ENCODE results near the gene KCNS1. TPM values are rescaled to one million over a fixed set of nuclear protein-coding genes. Genes with fewer than 3 reads are reported as not detected.

KCNS1 gene
- total RNA-seq, 1 experiment from 2014 or later, result not detected

GRCh38 chr20:45118028-45118427 is 17.1 kb upstream of the KCNS1 start:
- Histone ChIP-seq H3K36me3 (ENCODE audit: insufficient read depth, low read length, poor library complexity, severe bottlenecking) (no peaks in the 10 kb centered on the region), H3K27ac (ENCODE audit: low read depth, low read length, poor library complexity, severe bottlenecking) (no peak overlapping the region), H3K4me1 (ENCODE audit: insufficient read depth, low read length, poor library complexity, severe bottlenecking) (no peaks in the 10 kb centered on the region), H3K4me3 (ENCODE audit: low read depth, low read length, poor library complexity, severe bottlenecking) (no peak overlapping the region), H3K9me3 (ENCODE audit: low read depth, low read length, poor library complexity, severe bottlenecking) (no peaks in the 10 kb centered on the region), H3K27me3 (replicated peaks; ENCODE audit: insufficient read depth, low read depth, low read length, poor library complexity) (peaks cover 6% of the 10 kb centered on the region)
- TF ChIP-seq CTCF (conservative IDR thresholded peaks at IDR 0.05; ENCODE audit: low read depth, low read length) (0 out of 2 replicates have a peak, but pooled peaks have one; percentile 12), EZH2 (IDR thresholded peaks at IDR 0.05; ENCODE audit: borderline replicate concordance, low read depth, low read length, poor library complexity, severe bottlenecking) (no peak)
- intact Hi-C loops (cut with micrococcal nuclease; ENCODE audit: unreplicated experiment), result no loop called here
- no TSS peak for BruUV-seq (replicated peaks)
- CTCF ChIA-PET, result interaction anchor here (0.6 to 1.1 kb wide), 3 partner anchors 13 to 106 kb away, joined by 3 read pairs; no protein-coding TSS in a partner anchor
- POLR2A ChIA-PET (ENCODE audit: low non-redundant PET), result no interaction called here
- DNase-seq (ENCODE audit: low spot score), result no peak

GRCh38 chr20:45117581-45117980 is 16.7 kb upstream of the KCNS1 start:
- Histone ChIP-seq H3K9me3 (ENCODE audit: low read depth, low read length, poor library complexity, severe bottlenecking) (no peaks in the 10 kb centered on the region), H3K27ac (ENCODE audit: low read depth, low read length, poor library complexity, severe bottlenecking) (no peak overlapping the region), H3K36me3 (ENCODE audit: insufficient read depth, low read length, poor library complexity, severe bottlenecking) (no peaks in the 10 kb centered on the region), H3K4me3 (ENCODE audit: low read depth, low read length, poor library complexity, severe bottlenecking) (no peak overlapping the region), H3K4me1 (ENCODE audit: insufficient read depth, low read length, poor library complexity, severe bottlenecking) (no peaks in the 10 kb centered on the region), H3K27me3 (replicated peaks; ENCODE audit: insufficient read depth, low read depth, low read length, poor library complexity) (peaks cover 6% of the 10 kb centered on the region)
- BruUV-seq (replicated peaks), result no TSS peak
- DNase-seq (ENCODE audit: low spot score), result no peak
- TF ChIP-seq CTCF (conservative IDR thresholded peaks at IDR 0.05; ENCODE audit: low read depth, low read length) (no peak), EZH2 (IDR thresholded peaks at IDR 0.05; ENCODE audit: borderline replicate concordance, low read depth, low read length, poor library complexity, severe bottlenecking) (no peak)
- POLR2A ChIA-PET (ENCODE audit: low non-redundant PET), result no interaction called here
- intact Hi-C loops (cut with micrococcal nuclease; ENCODE audit: unreplicated experiment), result no loop called here
- CTCF ChIA-PET, result interaction anchor here (0.6 to 1.1 kb wide), 3 partner anchors 12 to 106 kb away, joined by 3 read pairs; no protein-coding TSS in a partner anchor

DNA sequence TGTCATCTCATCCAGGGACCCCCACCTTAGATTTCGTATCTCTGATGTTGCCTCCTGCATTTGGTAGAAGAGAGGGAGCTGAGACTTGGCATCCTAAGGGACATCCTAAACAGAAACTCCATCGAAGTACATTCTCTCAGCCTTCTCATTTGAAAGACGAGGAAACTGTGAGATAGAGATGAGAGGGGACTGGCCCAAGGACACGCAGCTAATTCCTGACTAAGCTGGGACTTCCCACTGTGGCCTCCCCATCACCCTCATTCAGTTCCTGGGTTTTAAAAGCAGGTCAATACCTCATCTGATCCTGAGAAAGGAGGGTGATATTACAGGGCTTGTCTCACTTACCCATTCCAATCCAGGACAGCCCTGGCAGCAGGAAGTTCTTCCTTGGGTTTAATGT is 14.9 kb upstream of the KCNS1 start:
- no peaks in the 10 kb centered on the region for H3K9me3 ChIP-seq (ENCODE audit: low read depth, low read length, poor library complexity, severe bottlenecking)
- BruUV-seq (replicated peaks), result no TSS peak
- no peak overlapping the region for H3K27ac ChIP-seq (ENCODE audit: low read depth, low read length, poor library complexity, severe bottlenecking)
- H3K27me3 ChIP-seq (replicated peaks; ENCODE audit: insufficient read depth, low read depth, low read length, poor library complexity), result peaks cover 6% of the 10 kb centered on the region
- intact Hi-C loops (cut with micrococcal nuclease; ENCODE audit: unreplicated experiment), result no loop called here
- H3K36me3 ChIP-seq (ENCODE audit: insufficient read depth, low read length, poor library complexity, severe bottlenecking), result no peaks in the 10 kb centered on the region
- DNase-seq (ENCODE audit: low spot score), result no peak
- TF ChIP-seq CTCF (conservative IDR thresholded peaks at IDR 0.05; ENCODE audit: low read depth, low read length) (no peak), EZH2 (IDR thresholded peaks at IDR 0.05; ENCODE audit: borderline replicate concordance, low read depth, low read length, poor library complexity, severe bottlenecking) (no peak)
- CTCF ChIA-PET, result interaction anchor here (0.6 to 1.0 kb wide), 2 partner anchors 11 to 20 kb away, joined by 3 read pairs; no protein-coding TSS in a partner anchor
- H3K4me3 ChIP-seq (ENCODE audit: low read depth, low read length, poor library complexity, severe bottlenecking), result no peak overlapping the region
- POLR2A ChIA-PET (ENCODE audit: low non-redundant PET), result interaction anchor here (0.6 kb wide), 1 partner anchor 172 kb away, joined by 3 read pairs; no protein-coding TSS in a partner anchor
- no peaks in the 10 kb centered on the region for H3K4me1 ChIP-seq (ENCODE audit: insufficient read depth, low read length, poor library complexity, severe bottlenecking)
